Activated T-helper 17 cell treated with anti-CD3 and anti-CD28 coated beads, Interleukin-2, amount 50 U/mL, for 72 hours (primary cell): ENCODE measurements around the gene GALNT10. TPM values are rescaled to one million over a fixed set of nuclear protein-coding genes. Genes with fewer than 3 reads are reported as not detected.
"Not testable (repeated sequence)": the region's sequence is repeated elsewhere in the genome, so short reads cannot be mapped to it uniquely, and the experiment has no call there.

Experiments used
- ATAC-seq: fragments of 150-1000 bp; cut with Tn5 transposase; replicated peaks from 2 replicates; pipeline ENCODE4 v1.10.0; 2021; ENCODE audit warnings: mild to moderate bottlenecking, moderate library complexity
- H3K27ac Mint-ChIP-seq: one replicate; pipeline ENCODE4 v1.8.0; 2022; ENCODE audit warnings: mixed read lengths
- H3K27me3 Mint-ChIP-seq: one replicate; pipeline ENCODE4 v1.8.0; 2022; ENCODE audit warnings: mixed read lengths
- H3K36me3 Mint-ChIP-seq: one replicate; pipeline ENCODE4 v1.8.0; 2022; ENCODE audit warnings: low read depth, mild to moderate bottlenecking, mixed read lengths
- H3K4me1 Mint-ChIP-seq: one replicate; pipeline ENCODE4 v1.8.0; 2022; ENCODE audit warnings: mixed read lengths
- H3K4me3 Mint-ChIP-seq: one replicate; pipeline ENCODE4 v1.8.0; 2022; ENCODE audit warnings: mild to moderate bottlenecking, mixed read lengths
- H3K9me3 Mint-ChIP-seq: one replicate; pipeline ENCODE4 v1.8.0; 2022; ENCODE audit warnings: mixed read lengths
- total RNA-seq, 2 donors: library from RNA; stranded (reverse); gene quantifications; one replicate each; pipeline ENCODE4 v1.2.3, GENCODE V29; 2022

The GALNT10 gene
- total RNA-seq, 2 donors from 2014 or later, result 21.5 to 45.3 TPM

DNA sequence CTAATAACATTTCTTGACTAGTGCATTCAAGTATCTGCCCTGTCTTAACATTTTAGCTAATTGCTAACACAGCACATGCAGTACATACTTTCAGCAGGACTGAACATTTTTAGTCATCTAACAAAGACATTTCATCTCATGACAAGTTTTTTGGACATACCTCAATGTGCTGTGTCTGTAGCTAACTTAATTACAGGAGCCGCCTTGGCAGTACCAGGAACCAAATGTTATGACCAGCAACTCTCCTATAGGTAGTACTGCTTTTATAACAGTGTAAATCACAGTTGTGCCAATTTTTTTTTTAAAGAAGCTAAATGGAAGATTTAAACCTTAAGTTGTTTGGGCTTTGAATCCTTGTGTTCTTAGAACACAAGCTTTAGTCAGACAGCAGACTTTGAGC is 155.9 kb downstream of the GALNT10 start:
- Mint-ChIP-seq H3K36me3 (peaks cover 27% of the 10 kb centered on the region), H3K4me3 (no peak overlapping the region), H3K27me3 (no peaks in the 10 kb centered on the region), H3K9me3 (no peaks in the 10 kb centered on the region), H3K4me1 (peaks cover 5% of the 10 kb centered on the region), H3K27ac (no peak overlapping the region)
- no peak for ATAC-seq

DNA sequence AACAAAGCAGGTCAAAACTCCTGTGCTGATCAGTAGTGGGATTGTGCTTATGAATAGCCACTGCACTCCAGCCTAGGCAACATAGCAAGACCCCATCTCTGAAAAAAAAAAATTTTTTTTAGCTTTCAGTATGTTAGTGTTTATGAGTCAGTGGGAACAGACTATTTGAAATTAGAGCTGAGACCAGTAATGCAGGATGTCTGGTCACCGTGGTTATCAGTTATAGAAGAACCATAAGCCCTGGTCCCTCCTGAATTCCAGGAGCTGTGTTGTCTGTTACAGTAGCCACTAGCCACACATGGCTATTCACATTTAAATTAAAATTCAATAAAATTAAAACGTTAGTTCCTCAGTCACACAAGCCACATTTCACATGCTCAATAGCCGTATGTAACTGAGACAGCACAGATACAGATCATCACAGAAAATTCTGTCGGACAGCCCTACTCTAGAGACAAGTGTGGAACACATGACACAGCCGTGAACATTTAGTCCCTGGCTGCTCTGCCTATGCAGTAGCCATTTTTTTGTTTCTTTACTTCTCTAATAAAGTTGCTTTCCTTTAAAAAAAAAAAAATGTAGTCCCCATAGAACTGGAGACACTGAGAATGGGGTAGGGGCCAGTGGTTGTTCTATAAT is 159.2 kb downstream of the GALNT10 start:
- peaks cover 5% of the 10 kb centered on the region for H3K36me3 Mint-ChIP-seq
- H3K27ac Mint-ChIP-seq, result no peak overlapping the region
- H3K27me3 Mint-ChIP-seq, result no peaks in the 10 kb centered on the region
- H3K4me3 Mint-ChIP-seq, result no peak overlapping the region
- ATAC-seq, result no peak
- H3K9me3 Mint-ChIP-seq, result no peaks in the 10 kb centered on the region
- peaks cover 19% of the 10 kb centered on the region for H3K4me1 Mint-ChIP-seq

DNA sequence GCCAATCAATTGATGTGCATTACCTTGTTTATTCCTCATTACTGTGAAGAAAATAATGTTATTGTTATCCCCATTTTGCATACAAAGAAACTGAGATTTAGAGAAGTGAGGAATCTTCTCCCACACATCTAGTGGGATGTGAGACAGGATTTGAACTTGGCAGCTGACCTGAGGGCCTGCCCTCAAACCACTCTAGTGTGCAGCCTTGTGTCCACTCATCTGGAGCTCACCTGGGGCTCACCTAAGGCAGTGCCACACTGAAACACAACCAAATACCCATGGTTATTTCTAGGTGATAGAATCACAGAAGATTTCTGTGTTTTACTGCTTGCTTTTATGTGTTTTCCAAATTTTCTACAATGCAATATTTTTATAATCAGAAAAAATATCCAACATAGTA is 160.6 kb downstream of the GALNT10 start:
- no peak for ATAC-seq
- peaks cover 4% of the 10 kb centered on the region for H3K36me3 Mint-ChIP-seq
- H3K9me3 Mint-ChIP-seq, result no peaks in the 10 kb centered on the region
- H3K27ac Mint-ChIP-seq, result no peak overlapping the region
- H3K4me1 Mint-ChIP-seq, result peaks cover 15% of the 10 kb centered on the region
- no peak overlapping the region for H3K4me3 Mint-ChIP-seq
- no peaks in the 10 kb centered on the region for H3K27me3 Mint-ChIP-seq

DNA sequence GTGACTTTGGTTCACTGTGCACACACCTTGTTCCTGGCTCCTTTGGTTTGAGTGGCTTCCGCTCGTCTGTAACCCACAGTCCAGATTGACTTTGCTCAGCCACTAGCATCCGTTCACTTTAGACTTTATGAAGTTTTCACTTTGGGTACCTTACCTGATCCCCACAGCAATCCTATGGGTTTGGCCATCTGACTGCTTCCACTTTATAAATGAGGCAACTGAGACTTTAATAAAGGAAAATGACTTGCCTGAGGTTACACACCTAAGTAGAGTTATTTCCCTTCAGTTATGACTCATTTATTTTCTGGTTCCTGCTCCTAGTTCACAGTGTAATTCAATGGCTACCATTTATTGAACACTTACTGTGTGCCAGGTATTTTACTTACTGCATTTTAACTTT is 161.0 kb downstream of the GALNT10 start:
- peak; percentile 68 for ATAC-seq
- H3K36me3 Mint-ChIP-seq, result peaks cover 4% of the 10 kb centered on the region

DNA sequence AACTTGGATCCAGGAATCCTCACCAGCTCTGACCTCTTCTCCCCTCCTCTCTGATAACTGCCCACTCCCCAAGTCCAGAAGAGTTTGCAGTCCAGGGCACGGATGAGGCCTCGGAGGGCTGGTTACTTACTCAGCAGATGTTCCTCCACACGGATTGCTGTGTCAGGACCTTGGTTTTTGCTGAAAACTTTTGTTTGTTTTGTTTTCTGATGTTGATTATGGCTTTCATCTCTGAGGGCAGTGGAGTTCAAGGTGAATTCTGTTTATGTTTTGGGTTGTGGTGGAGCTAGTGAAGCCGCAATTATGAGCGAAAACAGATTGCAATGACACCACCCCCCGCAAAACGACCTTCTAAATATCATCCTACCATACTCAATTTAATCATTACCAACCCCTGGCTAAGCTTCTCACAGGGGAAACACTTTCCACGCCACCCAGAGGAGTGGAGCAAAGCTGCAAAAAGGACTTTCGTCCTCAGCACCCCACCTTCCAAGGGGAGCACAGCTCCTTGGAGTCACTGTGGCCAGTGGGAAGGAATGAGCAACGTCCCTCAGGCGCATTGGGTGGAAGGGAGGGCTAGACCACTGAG is 162.5 kb downstream of the GALNT10 start:
- peaks cover 4% of the 10 kb centered on the region for H3K36me3 Mint-ChIP-seq
- H3K27ac Mint-ChIP-seq, result no peak overlapping the region
- H3K4me3 Mint-ChIP-seq, result no peak overlapping the region
- no peaks in the 10 kb centered on the region for H3K9me3 Mint-ChIP-seq
- peaks cover 15% of the 10 kb centered on the region for H3K4me1 Mint-ChIP-seq
- ATAC-seq, result no peak
- H3K27me3 Mint-ChIP-seq, result no peaks in the 10 kb centered on the region

More for the DNA sequence above, 161.0 kb downstream of the GALNT10 start:
- Mint-ChIP-seq H3K4me1 (peaks cover 15% of the 10 kb centered on the region), H3K4me3 (no peak overlapping the region), H3K27ac (peak overlapping the region; percentile 58), H3K9me3 (no peaks in the 10 kb centered on the region), H3K27me3 (no peaks in the 10 kb centered on the region)

DNA sequence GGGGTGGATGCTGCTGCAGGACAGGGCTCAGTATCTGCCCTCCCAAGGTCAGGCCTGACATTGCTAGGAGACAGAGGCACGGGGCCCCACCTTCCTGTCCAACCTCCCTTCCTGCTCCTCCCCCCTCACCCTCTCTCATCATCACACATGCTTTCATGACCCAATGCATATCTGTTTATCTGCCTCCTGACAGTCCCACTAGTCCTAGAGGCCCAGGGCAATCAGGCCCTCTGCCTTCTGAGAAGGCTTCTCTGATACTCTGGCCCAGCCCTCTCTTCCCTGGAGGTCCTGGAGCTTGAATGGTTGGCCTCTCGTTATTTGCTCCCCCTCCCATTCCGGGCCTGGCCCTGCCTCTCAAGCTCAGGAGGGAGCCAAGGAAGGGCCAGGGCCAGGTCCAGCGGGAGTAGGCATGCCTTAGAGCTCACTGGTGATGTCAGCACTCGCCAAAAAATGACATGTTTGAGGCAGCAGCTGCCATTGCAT is 164.6 kb downstream of the GALNT10 start:
- ATAC-seq, result no peak
- Mint-ChIP-seq H3K36me3 (peaks cover 2% of the 10 kb centered on the region), H3K27ac (no peak overlapping the region), H3K4me3 (no peak overlapping the region), H3K4me1 (peaks cover 19% of the 10 kb centered on the region), H3K27me3 (no peaks in the 10 kb centered on the region), H3K9me3 (no peaks in the 10 kb centered on the region)

DNA sequence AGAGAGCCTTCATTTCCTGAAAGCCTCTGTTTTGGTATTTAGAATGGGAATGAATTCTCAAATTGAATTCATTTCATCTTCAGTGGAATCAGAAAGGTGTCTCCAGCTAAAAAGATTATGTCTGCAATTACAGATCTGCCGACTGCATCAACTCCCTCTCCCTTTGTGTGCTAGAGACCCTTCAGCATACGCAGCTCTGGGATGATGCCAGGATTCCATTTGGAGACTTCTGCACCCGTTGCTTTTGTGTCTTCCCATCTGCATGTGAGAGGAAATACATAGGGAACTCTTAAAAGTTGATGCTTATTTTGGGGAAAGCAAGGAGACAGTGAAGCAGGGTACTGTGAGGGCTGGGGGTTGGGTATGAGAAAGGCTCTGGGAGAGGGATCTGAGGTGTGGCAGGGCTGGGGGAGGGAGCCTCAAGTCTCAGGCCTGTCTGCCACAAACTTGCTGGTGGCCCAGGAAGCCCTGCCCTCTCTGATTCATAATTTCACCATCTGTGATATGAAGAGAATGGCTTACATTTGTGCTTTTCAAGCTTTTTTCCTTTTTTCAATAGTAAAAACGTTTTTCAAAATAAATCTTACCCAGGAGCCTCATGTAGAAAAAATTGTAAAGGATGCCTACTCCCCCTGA is 165.6 kb downstream of the GALNT10 start:
- Mint-ChIP-seq H3K27ac (no peak overlapping the region), H3K4me1 (peaks cover 19% of the 10 kb centered on the region), H3K27me3 (no peaks in the 10 kb centered on the region), H3K36me3 (no peaks in the 10 kb centered on the region), H3K4me3 (no peak overlapping the region), H3K9me3 (no peaks in the 10 kb centered on the region)
- ATAC-seq, result peak; percentile 28

DNA sequence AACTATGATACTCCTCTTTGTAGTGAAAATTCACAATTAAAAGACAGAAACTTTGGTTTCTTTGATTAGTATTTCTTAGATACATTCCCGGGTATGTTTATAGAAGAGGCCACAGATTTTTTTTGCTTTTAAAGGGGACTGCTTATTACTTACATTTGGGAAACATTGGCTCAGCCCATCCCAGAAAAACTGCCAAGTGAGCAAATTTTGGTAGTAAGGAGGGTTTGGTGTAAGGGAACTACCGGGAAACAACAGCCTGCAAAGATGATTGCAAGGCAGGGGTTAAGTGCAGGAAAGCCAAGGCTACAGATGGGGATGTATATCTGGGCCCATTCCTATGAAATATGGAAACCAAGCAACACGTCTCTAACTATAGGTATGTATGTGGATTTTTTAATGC is 166.4 kb downstream of the GALNT10 start:
- H3K27ac Mint-ChIP-seq, result no peak overlapping the region
- H3K4me3 Mint-ChIP-seq, result no peak overlapping the region
- H3K36me3 Mint-ChIP-seq, result no peaks in the 10 kb centered on the region
- H3K4me1 Mint-ChIP-seq, result peaks cover 13% of the 10 kb centered on the region
- no peaks in the 10 kb centered on the region for H3K9me3 Mint-ChIP-seq
- ATAC-seq, result no peak
- H3K27me3 Mint-ChIP-seq, result no peaks in the 10 kb centered on the region

DNA sequence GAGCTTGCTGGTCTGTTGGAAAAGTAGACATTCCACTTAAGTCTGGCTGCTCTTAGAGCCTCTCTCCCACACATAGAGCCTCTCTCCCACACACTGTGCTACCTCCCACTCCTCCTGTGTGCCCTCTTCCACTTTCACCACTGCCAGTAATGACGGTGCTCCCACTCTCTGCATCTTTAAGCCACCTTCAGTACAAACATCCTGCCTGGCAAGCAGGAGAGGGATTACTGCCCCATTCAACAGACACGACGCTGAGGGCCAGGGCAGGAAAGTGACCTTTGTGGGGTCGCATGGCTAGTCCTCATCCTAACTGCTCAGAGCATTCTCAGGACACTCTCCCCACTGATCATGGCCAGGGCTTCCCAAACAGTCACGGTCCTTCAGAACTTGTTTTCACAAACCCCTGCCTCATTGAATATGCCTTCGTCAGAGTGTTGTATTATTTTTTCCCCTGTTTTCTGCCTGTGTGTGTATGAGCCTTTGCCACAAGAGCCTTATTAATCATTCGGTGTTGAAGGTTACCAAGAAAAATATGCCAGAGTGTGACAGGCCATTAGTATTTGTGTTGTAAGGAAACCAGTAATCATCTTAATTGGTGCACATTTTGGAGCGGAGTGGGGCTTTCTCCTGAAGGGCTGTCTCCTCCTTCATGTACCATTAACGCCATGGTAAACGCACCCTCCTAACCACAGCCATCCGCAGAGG is 168.1 kb downstream of the GALNT10 start:
- Mint-ChIP-seq H3K4me1 (peaks cover 7% of the 10 kb centered on the region), H3K4me3 (no peak overlapping the region), H3K27ac (peak overlapping the region; percentile 45), H3K9me3 (no peaks in the 10 kb centered on the region), H3K36me3 (no peaks in the 10 kb centered on the region), H3K27me3 (no peaks in the 10 kb centered on the region)
- ATAC-seq, result no peak

DNA sequence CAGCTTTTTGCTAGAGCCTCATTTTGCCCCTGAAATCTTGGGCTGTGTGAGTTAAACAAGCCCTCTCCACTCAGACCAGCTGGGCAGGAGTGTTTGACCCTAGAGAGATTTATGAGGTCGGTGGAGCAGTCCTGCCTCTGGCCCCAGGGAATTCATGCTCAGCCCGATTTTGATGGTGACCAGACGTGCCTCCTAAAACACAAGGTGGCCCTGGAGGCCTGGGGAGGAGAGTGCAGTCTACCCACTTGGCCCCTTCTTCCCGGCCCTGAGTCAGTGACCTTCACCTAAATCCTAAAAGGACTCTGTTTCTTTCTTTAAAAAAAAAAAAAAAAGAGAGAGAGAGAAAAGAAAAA is 168.7 kb downstream of the GALNT10 start:
- Mint-ChIP-seq H3K4me1 (peaks cover 10% of the 10 kb centered on the region), H3K9me3 (no peaks in the 10 kb centered on the region), H3K36me3 (no peaks in the 10 kb centered on the region), H3K27me3 (no peaks in the 10 kb centered on the region), H3K27ac (no peak overlapping the region), H3K4me3 (no peak overlapping the region)
- ATAC-seq, result no peak

DNA sequence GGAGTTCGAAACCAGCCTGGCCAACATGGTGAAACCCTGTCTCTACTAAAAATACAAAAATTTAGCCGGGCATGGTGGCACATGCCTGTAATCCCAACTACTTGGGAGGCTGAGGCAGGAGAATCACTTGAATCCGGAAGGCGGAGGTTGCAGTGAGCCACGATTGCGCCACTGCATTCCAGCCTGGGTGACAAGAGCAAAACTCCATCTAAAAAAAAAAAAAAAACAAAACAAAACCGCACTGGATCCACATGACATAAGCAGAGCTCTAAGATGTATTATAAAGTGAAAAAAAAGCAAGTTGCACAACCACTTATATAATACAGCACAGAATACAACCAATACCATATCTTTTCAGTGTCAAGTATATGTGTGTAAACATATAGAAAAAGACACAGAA is 169.7 kb downstream of the GALNT10 start:
- H3K4me1 Mint-ChIP-seq, result peaks cover 10% of the 10 kb centered on the region
- not testable (repeated sequence) for H3K4me3 Mint-ChIP-seq, ATAC-seq, H3K36me3 Mint-ChIP-seq, H3K27me3 Mint-ChIP-seq, H3K27ac Mint-ChIP-seq, H3K9me3 Mint-ChIP-seq

DNA sequence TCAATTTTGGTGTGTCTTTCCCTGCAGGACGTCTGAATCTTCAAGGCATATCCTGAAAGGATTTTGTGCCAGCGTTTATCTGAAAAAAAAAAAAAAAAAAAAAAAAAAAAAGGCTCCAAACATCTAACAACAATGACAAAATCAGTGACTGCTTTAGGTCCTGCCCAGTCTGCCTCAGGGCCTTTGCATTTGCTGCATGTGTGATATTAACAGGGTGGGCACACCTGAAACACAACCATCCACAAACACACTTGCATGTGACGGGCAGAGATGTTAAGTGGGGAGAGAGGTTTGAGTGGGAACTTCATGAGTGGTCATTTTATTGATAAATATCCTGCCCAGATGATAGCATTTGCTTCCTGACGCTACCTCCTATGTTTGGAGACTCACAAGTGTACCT is 172.9 kb downstream of the GALNT10 start:
- Mint-ChIP-seq H3K27ac (no peak overlapping the region), H3K27me3 (no peaks in the 10 kb centered on the region), H3K36me3 (no peaks in the 10 kb centered on the region), H3K4me3 (no peak overlapping the region), H3K4me1 (peaks cover 9% of the 10 kb centered on the region), H3K9me3 (no peaks in the 10 kb centered on the region)
- ATAC-seq, result no peak

DNA sequence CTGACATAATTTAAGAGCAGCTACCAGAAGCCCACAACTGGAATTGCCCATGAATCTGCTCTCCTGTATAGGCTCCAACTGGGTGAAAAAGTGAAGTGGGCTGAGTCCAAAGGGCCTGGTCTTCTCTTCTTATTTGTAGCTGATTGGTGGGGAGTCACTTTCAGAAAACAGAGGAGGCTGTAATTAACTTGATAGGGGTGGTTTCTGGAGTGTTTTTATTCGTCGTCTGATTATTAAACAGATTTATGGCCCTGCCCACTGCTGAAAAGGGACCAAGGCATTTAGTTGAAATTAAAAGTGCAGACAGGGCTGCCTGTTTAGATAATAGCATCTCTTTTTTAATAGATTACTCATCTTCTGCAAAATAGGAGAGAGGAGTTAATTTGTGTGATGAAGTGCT is 174.2 kb downstream of the GALNT10 start:
- peaks cover 13% of the 10 kb centered on the region for H3K36me3 Mint-ChIP-seq
- no peak overlapping the region for H3K27ac Mint-ChIP-seq
- no peaks in the 10 kb centered on the region for H3K27me3 Mint-ChIP-seq
- no peaks in the 10 kb centered on the region for H3K9me3 Mint-ChIP-seq
- H3K4me1 Mint-ChIP-seq, result peaks cover 6% of the 10 kb centered on the region
- H3K4me3 Mint-ChIP-seq, result no peak overlapping the region
- no peak for ATAC-seq

DNA sequence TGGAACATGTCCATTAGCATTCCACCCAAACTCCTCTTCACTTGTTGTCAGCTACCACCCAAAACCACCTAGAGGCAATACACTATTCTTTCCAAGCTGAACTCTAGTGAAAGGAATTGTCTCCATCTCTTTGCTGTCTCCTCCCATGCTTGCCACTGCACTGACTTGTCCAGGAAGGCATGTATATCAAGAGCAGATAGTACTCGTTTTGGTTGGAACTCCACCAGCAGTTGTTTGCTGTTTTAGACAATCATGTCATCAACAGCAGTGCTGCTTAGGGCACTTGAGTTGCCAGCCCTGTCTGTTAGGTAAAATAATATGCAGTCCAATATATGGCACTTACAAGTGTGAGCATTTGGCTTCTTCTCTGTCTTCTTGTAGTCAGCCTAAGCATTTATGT is 175.3 kb downstream of the GALNT10 start:
- H3K4me1 Mint-ChIP-seq, result peaks cover 6% of the 10 kb centered on the region
- no peaks in the 10 kb centered on the region for H3K27me3 Mint-ChIP-seq
- H3K27ac Mint-ChIP-seq, result peak overlapping the region; percentile 10
- H3K36me3 Mint-ChIP-seq, result peaks cover 16% of the 10 kb centered on the region
- no peaks in the 10 kb centered on the region for H3K9me3 Mint-ChIP-seq
- no peak overlapping the region for H3K4me3 Mint-ChIP-seq
- ATAC-seq, result no peak

DNA sequence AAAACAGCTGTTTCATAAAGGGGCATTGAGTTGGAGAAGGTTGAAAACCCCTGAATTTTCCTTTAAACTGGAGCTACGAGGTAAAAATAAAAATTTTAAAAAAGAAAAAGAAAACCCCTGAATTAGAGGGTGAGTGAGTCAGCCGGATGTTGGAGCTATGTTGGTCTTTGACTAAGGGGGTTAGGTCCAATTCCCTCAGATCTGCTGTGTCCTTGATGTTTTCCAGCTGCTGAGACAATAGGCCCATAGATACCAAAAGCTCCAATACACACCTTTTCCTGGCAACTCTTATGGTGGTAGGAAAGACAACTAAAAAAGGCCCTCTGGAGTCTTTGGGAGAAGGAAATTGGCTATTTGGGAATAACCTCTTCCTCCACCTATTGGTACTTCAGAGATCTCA is 175.8 kb downstream of the GALNT10 start:
- H3K4me3 Mint-ChIP-seq, result no peak overlapping the region
- H3K27ac Mint-ChIP-seq, result no peak overlapping the region
- H3K4me1 Mint-ChIP-seq, result peaks cover 6% of the 10 kb centered on the region
- H3K9me3 Mint-ChIP-seq, result no peaks in the 10 kb centered on the region
- peaks cover 16% of the 10 kb centered on the region for H3K36me3 Mint-ChIP-seq
- H3K27me3 Mint-ChIP-seq, result no peaks in the 10 kb centered on the region
- no peak for ATAC-seq
